A673 (cell line): Measurements from ENCODE around the gene MKX. TPM values are rescaled to one million over a fixed set of nuclear protein-coding genes. Genes with fewer than 3 reads are reported as not detected.

Experiments used
- BruUV-seq: library from RNA; stranded (reverse); fragments of 400-500 nt; replicated peaks from 2 replicates; lab custom pipeline; 2021; lab: Mats Ljungman, UMichigan
- CTCF ChIA-PET: fragments of 300-600 bp; sonication (Branson Sonifier 250); formaldehyde crosslinking; loops from one replicate; lab custom pipeline; 2022; ENCODE audit warnings: antibody characterized with exemption; lab: Charles Lee
- POLR2A ChIA-PET: fragments of 300-600 bp; sonication (Branson Sonifier 250); formaldehyde crosslinking; loops from one replicate; lab custom pipeline; 2022; ENCODE audit warnings: antibody characterized with exemption; ENCODE audit not compliant: low non-redundant PET; lab: Charles Lee
- DNase-seq: peaks from one replicate; pipeline ENCODE4 v3.0.0-alpha.2; 2015; ENCODE audit warnings: low spot score
- H3K27ac ChIP-seq: fragments of 200-600 bp; sonication (generic); 2 replicates; pipeline ENCODE4 v1.5.1; 2016; ENCODE audit warnings: mixed run types, low read depth, mild to moderate bottlenecking, mixed read lengths, antibody characterized with exemption, low read length; ENCODE audit not compliant: poor library complexity, severe bottlenecking
- H3K27me3 ChIP-seq: fragments of 200-600 bp; sonication (generic); replicated peaks from 2 replicates; pipeline ENCODE4 v1.6.1; 2017; ENCODE audit warnings: mixed run types, low read depth, mild to moderate bottlenecking, mixed read lengths, antibody characterized with exemption, low read length; ENCODE audit not compliant: insufficient read depth, poor library complexity
- H3K36me3 ChIP-seq: fragments of 200-600 bp; sonication (generic); 2 replicates; pipeline ENCODE4 v1.6.1; 2016; ENCODE audit warnings: mixed run types, mild to moderate bottlenecking, mixed read lengths, antibody characterized with exemption, low read length; ENCODE audit not compliant: insufficient read depth, poor library complexity, severe bottlenecking
- H3K4me1 ChIP-seq: fragments of 200-600 bp; sonication (generic); 2 replicates; pipeline ENCODE4 v1.6.1; 2017; ENCODE audit warnings: mixed run types, mild to moderate bottlenecking, mixed read lengths, antibody characterized with exemption, low read length; ENCODE audit not compliant: insufficient read depth, poor library complexity, severe bottlenecking
- H3K4me3 ChIP-seq: fragments of 200-600 bp; sonication (generic); 2 replicates; pipeline ENCODE4 v1.5.1; 2016; ENCODE audit warnings: low read depth, mixed run types, mild to moderate bottlenecking, mixed read lengths, low read length; ENCODE audit not compliant: poor library complexity, severe bottlenecking
- H3K9me3 ChIP-seq: fragments of 200-600 bp; sonication (generic); 2 replicates; pipeline ENCODE4 v1.6.1; 2016; ENCODE audit warnings: mixed run types, low read depth, mild to moderate bottlenecking, mixed read lengths, antibody characterized with exemption, low read length; ENCODE audit not compliant: poor library complexity, severe bottlenecking
- EZH2 ChIP-seq: fragments of 200-600 bp; sonication (generic); IDR thresholded peaks from 2 replicates; pipeline ENCODE4 v1.6.1; 2017; ENCODE audit warnings: borderline replicate concordance, low read depth, mild to moderate bottlenecking, mixed read lengths, antibody characterized with exemption, low read length; ENCODE audit not compliant: poor library complexity, severe bottlenecking
- intact Hi-C: fragments of 100-400 bp; cut with micrococcal nuclease; formaldehyde crosslinking; loops from one replicate; pipeline ENCODE4 v1.10.0; 2022; ENCODE audit not compliant: unreplicated experiment
- total RNA-seq: library from RNA; stranded (reverse); gene quantifications from 2 replicates; pipeline ENCODE4 v1.2.3, GENCODE V29; 2021
- TF ChIP-seq, protein P1 (sequence below): fragments of 300-800, 200-600 bp; sonication (generic); conservative IDR thresholded peaks from 2 replicates; pipeline ENCODE4 v1.5.1; 2017; ENCODE audit warnings: low read depth, mild to moderate bottlenecking, antibody characterized with exemption, low read length, moderate library complexity, mixed read lengths

The MKX gene
- total RNA-seq, 1 experiment from 2014 or later = 0.09 TPM

- peak; percentile 34 for DNase-seq
- peaks cover 22% of the 10 kb centered on the region for H3K4me1 ChIP-seq
- peaks cover 69% of the 10 kb centered on the region for H3K27me3 ChIP-seq
- ChIA-PET CTCF (interaction anchor here (0.6 kb wide), 6 partner anchors 16 to 862 kb away, joined by 3 to 5 read pairs (median 4); no protein-coding TSS in a partner anchor), POLR2A (interaction anchor here (0.6 kb wide), 1 partner anchor 637 kb away, joined by 3 read pairs; no protein-coding TSS in a partner anchor)
- peak overlapping the region; percentile 53 for H3K4me3 ChIP-seq
- TF ChIP-seq, protein P1, sequence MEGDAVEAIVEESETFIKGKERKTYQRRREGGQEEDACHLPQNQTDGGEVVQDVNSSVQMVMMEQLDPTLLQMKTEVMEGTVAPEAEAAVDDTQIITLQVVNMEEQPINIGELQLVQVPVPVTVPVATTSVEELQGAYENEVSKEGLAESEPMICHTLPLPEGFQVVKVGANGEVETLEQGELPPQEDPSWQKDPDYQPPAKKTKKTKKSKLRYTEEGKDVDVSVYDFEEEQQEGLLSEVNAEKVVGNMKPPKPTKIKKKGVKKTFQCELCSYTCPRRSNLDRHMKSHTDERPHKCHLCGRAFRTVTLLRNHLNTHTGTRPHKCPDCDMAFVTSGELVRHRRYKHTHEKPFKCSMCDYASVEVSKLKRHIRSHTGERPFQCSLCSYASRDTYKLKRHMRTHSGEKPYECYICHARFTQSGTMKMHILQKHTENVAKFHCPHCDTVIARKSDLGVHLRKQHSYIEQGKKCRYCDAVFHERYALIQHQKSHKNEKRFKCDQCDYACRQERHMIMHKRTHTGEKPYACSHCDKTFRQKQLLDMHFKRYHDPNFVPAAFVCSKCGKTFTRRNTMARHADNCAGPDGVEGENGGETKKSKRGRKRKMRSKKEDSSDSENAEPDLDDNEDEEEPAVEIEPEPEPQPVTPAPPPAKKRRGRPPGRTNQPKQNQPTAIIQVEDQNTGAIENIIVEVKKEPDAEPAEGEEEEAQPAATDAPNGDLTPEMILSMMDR = no peak; the same call in 1 of the 2 replicates
- peak; percentile 39 for TF ChIP-seq EZH2
- intact Hi-C loops = loop anchor here (2.0 to 10.0 kb wide), 3 partner anchors 433 to 641 kb away; no protein-coding TSS in a partner anchor
- no peaks in the 10 kb centered on the region for H3K9me3 ChIP-seq
- no peaks in the 10 kb centered on the region for H3K36me3 ChIP-seq
- H3K27ac ChIP-seq = no peak overlapping the region
- no TSS peak for BruUV-seq
These were observed 1.5 kb downstream of the MKX start for GRCh38 chr10:27743877-27744801.

GRCh38 chr10:27743012-27743876 is 2.4 kb downstream of the MKX start:
- CTCF ChIA-PET = interaction anchor here (0.6 to 0.9 kb wide), 3 partner anchors 437 to 861 kb away, joined by 3 to 4 read pairs (median 4); no protein-coding TSS in a partner anchor
- TF ChIP-seq EZH2 = peak; percentile 89
- TF ChIP-seq, protein P1 = no peak
- peak overlapping the region; percentile 53 for H3K4me3 ChIP-seq
- H3K27ac ChIP-seq = no peak overlapping the region
- peaks cover 60% of the 10 kb centered on the region for H3K27me3 ChIP-seq
- BruUV-seq = no TSS peak
- intact Hi-C loops = loop anchor here (2.0 to 10.0 kb wide), 3 partner anchors 434 to 642 kb away; no protein-coding TSS in a partner anchor
- H3K9me3 ChIP-seq = no peaks in the 10 kb centered on the region
- peaks cover 22% of the 10 kb centered on the region for H3K4me1 ChIP-seq
- no peaks in the 10 kb centered on the region for H3K36me3 ChIP-seq
- DNase-seq = peak; percentile 27
- POLR2A ChIA-PET = no interaction called here
